GM18498 (cell line): Measurements from ENCODE around the gene TIGD2.
A peak's percentile ranks its signal among the peaks of the same experiment; 100 is the strongest.

Source experiments
- ATAC-seq: cut with Tn5 transposase; IDR thresholded peaks from one replicate; pipeline ENCODE4 v1.9.1; 2021; ENCODE audit warnings: mild to moderate bottlenecking, moderate library complexity; ENCODE audit not compliant: unreplicated experiment

Gene TIGD2

GRCh38 chr4:89110986-89111832, at the start of gene TIGD2:
Gene TIGD2 (plus strand): TSS chr4:89111533. CDS start chr4:89112975, 1,442 bp downstream.
- ATAC-seq, result peak; percentile 93

- no peak for ATAC-seq
These were observed 46.5 kb upstream of the TIGD2 start for GRCh38 chr4:89064848-89065247.

DNA sequence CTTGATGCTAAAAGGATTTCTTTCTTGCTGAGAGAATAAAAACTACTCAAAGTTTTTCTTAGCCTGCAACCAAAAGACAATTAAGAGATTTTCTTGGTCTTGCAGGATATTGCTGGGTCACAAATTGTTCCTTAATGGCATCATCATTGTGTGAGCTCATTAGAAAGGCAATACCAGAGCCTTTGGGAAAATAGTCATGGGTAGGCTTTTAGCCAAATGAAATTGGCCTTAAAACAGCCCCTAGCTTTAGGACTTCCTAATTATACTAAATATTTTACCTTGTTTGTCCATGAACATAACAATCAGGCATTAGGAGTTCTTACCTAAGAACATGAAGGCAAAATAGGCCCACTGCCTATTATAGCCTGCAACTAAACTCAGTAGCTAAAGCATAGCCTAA, 43.9 kb upstream of the TIGD2 start:
- no peak for ATAC-seq

DNA sequence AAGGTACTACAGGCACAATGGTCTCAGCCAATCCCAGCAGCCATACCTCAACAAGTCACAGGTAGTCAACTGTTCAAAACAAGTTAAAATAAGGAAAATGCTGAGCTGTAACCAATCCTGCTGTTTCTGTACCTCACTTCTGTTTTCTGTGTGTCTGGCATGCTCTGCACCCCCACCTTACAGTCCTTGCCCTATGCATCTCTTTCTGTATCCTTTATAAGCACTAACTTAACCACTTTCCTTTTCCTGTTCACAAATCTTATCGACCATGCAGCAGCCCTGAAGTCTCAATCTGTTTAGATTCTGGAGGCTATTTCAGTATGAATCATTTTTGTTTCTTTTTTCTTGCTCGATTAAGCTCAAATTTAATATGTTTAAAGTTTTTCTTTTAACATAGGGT, 41.9 kb upstream of the TIGD2 start:
- peak; percentile 87 for ATAC-seq

GRCh38 chr4:89070041-89070440, 41.3 kb upstream of the TIGD2 start:
- peak; percentile 37 for ATAC-seq

- ATAC-seq, result no peak
These were observed 40.0 kb upstream of the TIGD2 start for GRCh38 chr4:89071311-89071710.

- ATAC-seq, result no peak
These were observed 38.4 kb upstream of the TIGD2 start for GRCh38 chr4:89072921-89073320.

DNA sequence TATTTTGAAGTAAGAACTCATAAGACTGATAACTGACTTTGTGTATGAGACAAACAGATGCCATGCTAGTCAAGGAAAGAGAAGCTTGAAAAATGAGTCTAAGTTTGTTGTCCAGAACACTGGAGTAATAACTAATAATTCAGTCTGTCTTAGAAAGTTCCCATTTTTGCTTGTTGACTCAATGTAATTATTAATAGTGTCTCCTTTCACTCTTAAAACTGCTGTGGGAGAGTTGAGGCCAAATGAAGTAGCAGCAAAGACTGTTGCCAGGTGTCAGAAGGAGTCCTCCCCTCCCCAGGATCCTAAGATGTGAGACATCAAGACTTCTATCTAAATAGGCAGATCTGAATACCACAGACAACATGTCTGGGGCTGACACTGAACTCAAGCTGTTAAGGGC, 33.6 kb upstream of the TIGD2 start:
- no peak for ATAC-seq

DNA sequence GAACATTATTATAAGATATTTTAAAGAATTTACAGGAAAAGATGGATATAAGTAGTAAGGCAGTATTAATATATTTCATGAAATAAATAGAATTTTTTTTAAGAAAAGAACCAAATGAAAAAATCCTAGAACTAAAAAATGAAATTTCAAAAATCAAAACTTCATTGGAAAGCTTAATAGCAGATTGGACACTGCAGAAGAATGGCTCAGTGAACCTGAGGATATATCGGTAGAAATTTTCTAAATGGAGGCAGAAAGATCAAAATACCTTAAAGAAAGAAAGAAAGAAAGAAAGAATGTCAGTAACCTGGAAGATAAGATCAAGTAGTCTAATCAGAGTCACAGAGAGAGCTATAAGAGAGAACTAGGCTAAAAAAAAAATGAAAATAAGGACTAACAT, 33.0 kb upstream of the TIGD2 start:
- no peak for ATAC-seq

DNA sequence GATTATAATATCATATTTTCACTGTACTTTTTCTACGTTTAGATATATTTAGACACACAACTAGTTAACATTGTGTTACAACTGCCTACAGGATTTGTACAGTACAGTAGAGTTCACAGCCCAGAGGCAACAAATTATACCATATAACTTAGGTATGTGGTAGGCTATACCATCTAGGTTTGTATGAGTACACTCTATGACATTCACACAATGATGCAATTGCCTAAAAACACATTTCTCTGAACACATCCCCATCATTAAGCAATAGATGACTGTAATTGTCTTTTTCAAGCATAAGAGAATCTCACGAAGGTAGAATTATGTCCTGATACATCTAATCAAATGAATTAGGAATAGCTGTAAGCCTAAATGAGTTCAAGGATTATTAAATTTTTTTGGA, 12.3 kb upstream of the TIGD2 start:
- ATAC-seq, result no peak

GRCh38 chr4:89099471-89099870, 11.9 kb upstream of the TIGD2 start:
- ATAC-seq, result no peak

DNA sequence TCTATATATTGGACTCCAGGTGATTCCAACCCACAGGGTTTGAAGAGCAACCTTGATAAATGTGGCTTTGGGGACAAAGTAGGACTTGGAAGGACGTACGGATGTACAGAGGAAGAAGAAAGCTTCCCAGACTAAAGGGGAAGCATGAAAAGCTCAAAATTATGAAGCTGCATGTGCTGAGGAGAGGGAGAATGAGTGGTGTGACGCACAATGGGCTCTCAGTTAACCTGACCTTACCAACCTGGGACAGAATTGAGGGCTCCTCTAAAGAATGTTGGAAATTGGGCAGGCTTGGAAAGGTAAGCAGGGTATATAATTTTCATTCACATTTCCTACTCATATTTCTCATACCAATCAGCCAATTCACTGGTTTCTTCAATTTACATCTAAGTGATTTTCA, 10.5 kb upstream of the TIGD2 start:
- peak; percentile 21 for ATAC-seq

- peak; percentile 95 for ATAC-seq
These were observed 9.8 kb upstream of the TIGD2 start for GRCh38 chr4:89101256-89102161.

- ATAC-seq, result no peak
These were observed 5.6 kb upstream of the TIGD2 start for GRCh38 chr4:89105726-89106125.

GRCh38 chr4:89108091-89108490, 3.2 kb upstream of the TIGD2 start:
- ATAC-seq, result no peak

DNA sequence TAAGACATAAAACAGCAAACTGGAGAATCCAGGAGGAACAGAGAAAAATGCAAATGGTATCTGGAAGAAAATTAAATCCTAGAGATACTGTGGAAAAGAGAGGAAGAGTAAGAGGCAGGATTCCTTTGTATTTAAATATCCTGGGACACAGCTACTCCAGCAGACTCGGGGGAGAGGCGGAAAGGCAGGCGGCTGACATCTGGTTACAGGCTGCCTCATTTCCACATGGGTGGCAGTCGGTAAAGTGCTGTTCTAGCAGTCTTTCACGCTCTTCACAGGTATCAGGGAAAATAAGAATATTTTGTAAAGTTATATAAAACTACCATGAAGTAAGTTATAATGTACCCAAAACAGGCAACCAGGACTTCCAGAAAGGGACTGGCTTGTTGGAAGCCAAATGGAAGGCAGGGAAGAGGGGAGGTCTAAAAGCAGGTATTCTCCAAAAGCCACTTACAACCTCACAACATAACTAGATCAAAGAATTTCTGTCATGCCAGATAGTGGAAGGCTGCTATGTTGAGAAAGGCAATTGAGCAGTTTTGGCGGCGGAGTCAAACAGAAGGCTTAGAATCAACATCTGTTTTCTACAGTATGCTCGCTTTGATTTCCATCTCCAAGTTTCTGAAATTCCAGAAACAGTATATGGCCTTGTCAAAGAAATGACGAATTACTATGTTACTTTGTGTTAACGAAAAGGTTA, 1.3 kb upstream of the TIGD2 start:
- ATAC-seq, result no peak

DNA sequence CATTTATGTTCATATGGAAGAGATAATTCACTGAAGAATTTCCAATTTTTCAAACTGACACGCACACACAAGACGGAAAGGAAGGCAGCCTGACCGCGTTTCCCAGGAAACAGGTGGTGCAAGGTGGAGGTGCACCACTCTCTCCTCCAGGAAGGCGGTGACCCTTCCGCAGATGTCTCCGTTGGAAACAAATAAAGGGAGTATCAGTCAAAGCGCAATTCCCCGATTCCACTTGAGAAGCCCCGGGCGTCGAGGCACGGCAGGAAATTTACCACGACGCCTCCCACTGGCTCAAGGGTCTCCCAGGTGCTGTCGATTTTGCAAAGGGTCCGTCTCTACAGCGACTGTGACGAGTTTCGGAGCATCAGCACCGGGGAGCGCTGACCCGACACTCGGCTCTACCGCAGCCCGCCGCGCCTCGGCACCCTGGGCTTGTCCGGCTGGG, 770 bp upstream of the TIGD2 start:
- ATAC-seq, result no peak

- ATAC-seq, result no peak
These were observed 665 bp downstream of the TIGD2 start for GRCh38 chr4:89111833-89112563.

DNA sequence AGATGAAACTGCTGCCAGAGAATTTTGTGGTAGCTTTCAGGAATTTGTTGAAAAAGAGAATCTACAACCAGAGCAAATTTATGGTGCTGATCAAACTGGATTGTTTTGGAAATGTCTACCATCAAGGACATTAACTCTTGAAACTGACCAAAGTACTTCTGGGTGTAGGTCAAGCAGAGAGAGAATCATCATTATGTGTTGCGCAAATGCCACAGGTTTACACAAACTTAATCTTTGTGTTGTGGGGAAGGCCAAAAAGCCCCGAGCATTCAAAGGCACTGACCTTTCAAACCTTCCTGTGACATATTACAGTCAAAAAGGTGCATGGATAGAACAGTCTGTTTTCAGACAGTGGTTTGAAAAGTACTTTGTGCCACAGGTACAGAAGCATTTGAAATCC, 2.1 kb downstream of the TIGD2 start:
- ATAC-seq, result no peak

DNA sequence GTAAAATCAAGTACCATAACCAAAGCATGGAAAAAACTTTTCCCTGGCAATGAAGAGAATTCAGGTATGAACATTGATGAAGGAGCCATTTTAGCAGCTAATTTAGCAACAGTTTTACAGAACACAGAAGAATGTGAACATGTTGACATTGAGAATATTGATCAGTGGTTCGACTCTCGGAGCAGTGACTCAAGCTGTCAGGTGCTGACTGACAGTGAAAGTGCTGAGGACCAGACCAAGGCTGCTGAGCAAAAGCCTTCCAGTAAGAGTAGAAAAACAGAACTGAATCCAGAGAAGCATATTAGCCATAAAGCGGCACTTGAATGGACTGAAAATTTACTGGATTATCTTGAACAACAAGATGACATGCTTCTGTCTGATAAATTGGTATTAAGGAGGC, 2.8 kb downstream of the TIGD2 start:
- ATAC-seq, result no peak

GRCh38 chr4:89117115-89117514, 5.8 kb downstream of the TIGD2 start:
- ATAC-seq, result no peak
